HepG2 (cell line): ENCODE measurements around the gene SPATA33. TPM values are rescaled to one million over a fixed set of nuclear protein-coding genes. Genes with fewer than 3 reads are reported as not detected.

Experiments
- FOXO4 ChIP-seq: sonication (generic); formaldehyde crosslinking; conservative IDR thresholded peaks from 2 replicates; pipeline ENCODE4 v1.8.1; 2023; ENCODE audit warnings: missing genetic modification reagents
- HDAC6 ChIP-seq: fragments of 200-600 bp; sonication (generic); IDR thresholded peaks from 2 replicates; pipeline ENCODE4 v1.7.0; 2017; ENCODE audit warnings: mild to moderate bottlenecking, antibody characterized with exemption, low read length, low read depth
- KDM4B ChIP-seq: sonication (generic); formaldehyde crosslinking; IDR thresholded peaks from 2 replicates; pipeline ENCODE4 v1.4.0; 2020; ENCODE audit warnings: missing genetic modification reagents
- MAFK ChIP-seq, 2 experiments: IDR thresholded peaks in 1 of 2; conservative IDR thresholded peaks in 1 of 2; 2 replicates each; pipeline ENCODE4 v1.6.1; 2011; ENCODE audit warnings: improper control_type of control experiment in 2 of 2, low read length in 2 of 2
- NCOA1 ChIP-seq: sonication (generic); formaldehyde crosslinking; IDR thresholded peaks from 2 replicates; pipeline ENCODE4 v1.9.0; 2021; ENCODE audit warnings: missing genetic modification reagents
- PTBP1 ChIP-seq: fragments of 200-400 bp; formaldehyde crosslinking; IDR thresholded peaks from 2 replicates; pipeline ENCODE4 v1.6.1; 2018; ENCODE audit warnings: low read length, low read depth; ENCODE audit not compliant: poor library complexity, severe bottlenecking
- STAG1 ChIP-seq: sonication (generic); formaldehyde crosslinking; IDR thresholded peaks from 2 replicates; pipeline ENCODE4 v1.4.0; 2020; ENCODE audit warnings: missing genetic modification reagents
- ZBTB44 ChIP-seq: sonication (generic); formaldehyde crosslinking; IDR thresholded peaks from 2 replicates; pipeline ENCODE4 v1.4.0; 2020; ENCODE audit warnings: missing genetic modification reagents
- ZBTB46 ChIP-seq: sonication (generic); formaldehyde crosslinking; IDR thresholded peaks from 2 replicates; pipeline ENCODE4 v1.4.0; 2020; ENCODE audit warnings: mild to moderate bottlenecking, missing genetic modification reagents, borderline replicate concordance
- ZBTB8A ChIP-seq: sonication (generic); formaldehyde crosslinking; IDR thresholded peaks from 2 replicates; pipeline ENCODE4 v1.4.0; 2020; ENCODE audit warnings: mild to moderate bottlenecking, low read depth, missing genetic modification reagents, borderline replicate concordance
- ZNF609 ChIP-seq: sonication (generic); formaldehyde crosslinking; IDR thresholded peaks from 2 replicates; pipeline ENCODE4 v1.4.0; 2020; ENCODE audit warnings: mild to moderate bottlenecking, missing genetic modification reagents, borderline replicate concordance
- ZNF747 ChIP-seq: sonication (generic); formaldehyde crosslinking; IDR thresholded peaks from 2 replicates; pipeline ENCODE4 v1.8.1; 2023; ENCODE audit warnings: missing genetic modification reagents, mild to moderate bottlenecking, borderline replicate concordance
- ZNF768 ChIP-seq: sonication (generic); formaldehyde crosslinking; IDR thresholded peaks from 2 replicates; pipeline ENCODE4 v1.4.0; 2020; ENCODE audit warnings: missing genetic modification reagents
- ZSCAN22 ChIP-seq: sonication (generic); formaldehyde crosslinking; IDR thresholded peaks from 2 replicates; pipeline ENCODE4 v1.4.0; 2020; ENCODE audit warnings: mild to moderate bottlenecking, missing genetic modification reagents
- polyA plus RNA-seq, 8 experiments: library from polyadenylated mRNA; depleted of rRNA in 3 of 8; stranded (reverse) in 7 of 8; unstranded in 1 of 8; fragments of >200 nt; fragmentation: Illumina TruSeq in 4 of 8; extraction: Trizol in 4 of 8; gene quantifications; 2 replicates each; pipeline versions ENCODE4 v1.2.1 to v1.2.3, GENCODE V29; 2011 to 2016; ENCODE audit warnings: low read depth in 4 of 8, missing spikeins in 1 of 8, mixed read lengths in 1 of 8; ENCODE audit not compliant: insufficient read depth in 1 of 8
- total RNA-seq, 5 experiments: library from RNA; depleted of rRNA; stranded (reverse); fragments of >200 nt; fragmentation: Illumina TruSeq; extraction: Trizol; gene quantifications; 2 replicates each; pipeline ENCODE4 v1.2.3, GENCODE V29; 2016; ENCODE audit warnings: low read depth in 1 of 5
- TF ChIP-seq, protein P1 (sequence below): sonication (generic); formaldehyde crosslinking; IDR thresholded peaks from 2 replicates; pipeline ENCODE4 v1.5.1; 2020; ENCODE audit warnings: mild to moderate bottlenecking, missing genetic modification reagents, moderate library complexity

The SPATA33 gene
- total and polyA plus RNA-seq, 2 of the 13 experiments (the other 11 are each of a cell fraction or from before 2014, with no cell fraction given), result 5.7 to 11.0 TPM

DNA sequence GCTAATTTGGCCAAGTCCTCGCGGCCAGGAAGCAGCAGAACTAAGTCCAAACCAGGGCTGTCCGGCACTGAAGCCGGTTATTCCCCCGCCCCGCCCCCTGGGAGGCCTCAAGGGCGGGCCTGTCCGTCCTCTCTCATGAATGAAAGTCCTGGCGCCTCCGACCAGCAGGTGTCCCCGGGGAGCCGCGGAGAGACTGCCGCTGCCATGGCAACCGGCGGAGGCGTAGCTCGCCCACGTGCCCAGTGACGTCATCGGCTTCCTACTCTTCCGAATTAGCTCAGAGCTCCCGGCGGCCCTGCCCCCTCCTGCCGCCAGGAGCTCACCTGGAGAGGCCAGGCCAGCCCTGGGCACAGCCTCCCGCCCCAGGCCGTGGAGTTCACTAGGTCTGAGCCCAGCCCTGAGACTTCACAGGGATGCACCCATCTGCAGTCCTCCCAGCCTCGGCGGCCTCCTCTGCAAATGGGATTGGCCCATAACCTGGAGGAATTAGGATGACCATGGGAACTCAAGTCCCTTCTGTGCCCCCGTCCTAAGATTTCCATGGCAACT lies 42.5 kb downstream of the SPATA33 start (continued):
- TF ChIP-seq ZBTB46 (CRISPR knock-in tag), result no peak
- TF ChIP-seq, protein P1, sequence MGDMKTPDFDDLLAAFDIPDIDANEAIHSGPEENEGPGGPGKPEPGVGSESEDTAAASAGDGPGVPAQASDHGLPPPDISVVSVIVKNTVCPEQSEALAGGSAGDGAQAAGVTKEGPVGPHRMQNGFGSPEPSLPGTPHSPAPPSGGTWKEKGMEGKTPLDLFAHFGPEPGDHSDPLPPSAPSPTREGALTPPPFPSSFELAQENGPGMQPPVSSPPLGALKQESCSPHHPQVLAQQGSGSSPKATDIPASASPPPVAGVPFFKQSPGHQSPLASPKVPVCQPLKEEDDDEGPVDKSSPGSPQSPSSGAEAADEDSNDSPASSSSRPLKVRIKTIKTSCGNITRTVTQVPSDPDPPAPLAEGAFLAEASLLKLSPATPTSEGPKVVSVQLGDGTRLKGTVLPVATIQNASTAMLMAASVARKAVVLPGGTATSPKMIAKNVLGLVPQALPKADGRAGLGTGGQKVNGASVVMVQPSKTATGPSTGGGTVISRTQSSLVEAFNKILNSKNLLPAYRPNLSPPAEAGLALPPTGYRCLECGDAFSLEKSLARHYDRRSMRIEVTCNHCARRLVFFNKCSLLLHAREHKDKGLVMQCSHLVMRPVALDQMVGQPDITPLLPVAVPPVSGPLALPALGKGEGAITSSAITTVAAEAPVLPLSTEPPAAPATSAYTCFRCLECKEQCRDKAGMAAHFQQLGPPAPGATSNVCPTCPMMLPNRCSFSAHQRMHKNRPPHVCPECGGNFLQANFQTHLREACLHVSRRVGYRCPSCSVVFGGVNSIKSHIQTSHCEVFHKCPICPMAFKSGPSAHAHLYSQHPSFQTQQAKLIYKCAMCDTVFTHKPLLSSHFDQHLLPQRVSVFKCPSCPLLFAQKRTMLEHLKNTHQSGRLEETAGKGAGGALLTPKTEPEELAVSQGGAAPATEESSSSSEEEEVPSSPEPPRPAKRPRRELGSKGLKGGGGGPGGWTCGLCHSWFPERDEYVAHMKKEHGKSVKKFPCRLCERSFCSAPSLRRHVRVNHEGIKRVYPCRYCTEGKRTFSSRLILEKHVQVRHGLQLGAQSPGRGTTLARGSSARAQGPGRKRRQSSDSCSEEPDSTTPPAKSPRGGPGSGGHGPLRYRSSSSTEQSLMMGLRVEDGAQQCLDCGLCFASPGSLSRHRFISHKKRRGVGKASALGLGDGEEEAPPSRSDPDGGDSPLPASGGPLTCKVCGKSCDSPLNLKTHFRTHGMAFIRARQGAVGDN (CRISPR knock-in tag), result peak; percentile 74
- TF ChIP-seq MAFK (conservative IDR thresholded peaks at IDR 0.05 in 1 of 2, IDR thresholded peaks at IDR 0.05 in 1 of 2; ENCODE audit: low read length in 2 of 2), result no peak
- peak; percentile 71; the same call in 1 of the 2 replicates for TF ChIP-seq NCOA1 (CRISPR knock-in tag)
- TF ChIP-seq KDM4B (CRISPR knock-in tag), result no peak; the same call in 1 of the 2 replicates
- no peak for TF ChIP-seq HDAC6
- peak; percentile 75 for TF ChIP-seq STAG1 (CRISPR knock-in tag)
- 0 out of 2 replicates have a peak, but pooled peaks have one; percentile 54 for TF ChIP-seq ZNF609 (CRISPR knock-in tag)
- TF ChIP-seq ZBTB44 (CRISPR knock-in tag), result no peak
- no peak for TF ChIP-seq ZNF768 (CRISPR knock-in tag)
- no peak for TF ChIP-seq ZSCAN22 (CRISPR knock-in tag)
- peak; percentile 40 for TF ChIP-seq PTBP1
- TF ChIP-seq ZNF747 (CRISPR knock-in tag), result peak; percentile 64; the same call in 1 of the 2 replicates
- no peak for TF ChIP-seq ZBTB8A (CRISPR knock-in tag)
- no peak for TF ChIP-seq FOXO4
